H1 (cell line): ENCODE measurements around the gene SUV39H2. TPM values are rescaled to one million over a fixed set of nuclear protein-coding genes. Genes with fewer than 3 reads are reported as not detected.

Experiments used
- CBX5 ChIP-seq: fragments of 300-800, 300-1000 bp; sonication (generic); IDR thresholded peaks from 2 replicates; pipeline ENCODE4 v1.7.1; 2016; ENCODE audit warnings: antibody characterized with exemption, low read length, low read depth
- JUN ChIP-seq: IDR thresholded peaks from 2 replicates; pipeline ENCODE4 v1.6.1; 2011; ENCODE audit warnings: low read depth, mild to moderate bottlenecking, improper control_type of control experiment, low read length
- MAFK ChIP-seq: IDR thresholded peaks from 2 replicates; pipeline ENCODE4 v1.6.1; 2012; ENCODE audit warnings: low read depth, mild to moderate bottlenecking, improper control_type of control experiment, low read length
- PHF8 ChIP-seq: fragments of 200-600 bp; sonication (generic); conservative IDR thresholded peaks from 2 replicates; pipeline ENCODE4 v1.7.1; 2012; ENCODE audit warnings: low read depth, mild to moderate bottlenecking, inconsistent platforms, low read length, moderate library complexity
- polyA plus RNA-seq, 7 experiments: library from polyadenylated mRNA; depleted of rRNA in 3 of 7; stranded (reverse) in 5 of 7; unstranded in 2 of 7; fragments of >200 nt in 5 of 7; fragments of 200-250 nt in 2 of 7; gene quantifications; 1 replicate in 5 of 7; 2 replicates in 1 of 7; 4 replicates in 1 of 7; pipeline versions ENCODE4 v1.2.1 to v1.2.3, GENCODE V29; 2011 to 2013; ENCODE audit warnings: missing spikeins in 2 of 7, mixed read lengths in 2 of 7
- total RNA-seq: library from RNA; stranded (reverse); fragmentation: NEBNext Ultra II Directional; extraction: Animal tissue kit (Norgen Biotek cat#: 25700); gene quantifications from 2 replicates; pipeline ENCODE4 v1.2.1, GENCODE V29; 2021
- TF ChIP-seq, protein P1 (sequence below): fragments of 300-600 bp; sonication (generic); IDR thresholded peaks from 2 replicates; pipeline ENCODE4 v1.7.1; 2012; ENCODE audit warnings: low read length, moderate library complexity, mild to moderate bottlenecking, inconsistent platforms; ENCODE audit not compliant: insufficient replicate concordance
- TF ChIP-seq, protein P2 (sequence below): IDR thresholded peaks from 2 replicates; pipeline ENCODE4 v1.6.1; 2012; ENCODE audit warnings: low read length, inconsistent platforms

The SUV39H2 gene
- total and polyA plus RNA-seq, 2 of the 8 experiments (the other 6 are each of a cell fraction or from before 2014, with no cell fraction given): 19.4 to 62.3 TPM

DNA sequence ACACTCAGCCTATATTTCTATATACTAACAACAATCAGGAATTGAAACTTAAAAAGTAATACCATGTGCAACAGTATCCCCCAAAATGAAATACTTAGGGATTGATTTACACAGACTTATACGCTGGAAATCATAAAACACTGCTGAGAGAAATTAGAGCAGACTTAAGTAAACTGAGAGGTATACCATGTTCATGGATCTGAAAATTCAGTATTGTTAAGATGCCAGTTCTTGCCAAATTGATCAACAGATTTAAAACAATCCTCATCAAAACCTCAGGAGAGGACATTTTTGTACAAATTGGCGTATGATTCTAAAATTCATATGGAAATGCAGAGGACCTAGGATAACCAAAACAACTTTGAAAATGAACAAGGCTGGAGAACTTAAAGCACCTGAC is 37.9 kb downstream of the SUV39H2 start (continued):
- TF ChIP-seq, protein P1, sequence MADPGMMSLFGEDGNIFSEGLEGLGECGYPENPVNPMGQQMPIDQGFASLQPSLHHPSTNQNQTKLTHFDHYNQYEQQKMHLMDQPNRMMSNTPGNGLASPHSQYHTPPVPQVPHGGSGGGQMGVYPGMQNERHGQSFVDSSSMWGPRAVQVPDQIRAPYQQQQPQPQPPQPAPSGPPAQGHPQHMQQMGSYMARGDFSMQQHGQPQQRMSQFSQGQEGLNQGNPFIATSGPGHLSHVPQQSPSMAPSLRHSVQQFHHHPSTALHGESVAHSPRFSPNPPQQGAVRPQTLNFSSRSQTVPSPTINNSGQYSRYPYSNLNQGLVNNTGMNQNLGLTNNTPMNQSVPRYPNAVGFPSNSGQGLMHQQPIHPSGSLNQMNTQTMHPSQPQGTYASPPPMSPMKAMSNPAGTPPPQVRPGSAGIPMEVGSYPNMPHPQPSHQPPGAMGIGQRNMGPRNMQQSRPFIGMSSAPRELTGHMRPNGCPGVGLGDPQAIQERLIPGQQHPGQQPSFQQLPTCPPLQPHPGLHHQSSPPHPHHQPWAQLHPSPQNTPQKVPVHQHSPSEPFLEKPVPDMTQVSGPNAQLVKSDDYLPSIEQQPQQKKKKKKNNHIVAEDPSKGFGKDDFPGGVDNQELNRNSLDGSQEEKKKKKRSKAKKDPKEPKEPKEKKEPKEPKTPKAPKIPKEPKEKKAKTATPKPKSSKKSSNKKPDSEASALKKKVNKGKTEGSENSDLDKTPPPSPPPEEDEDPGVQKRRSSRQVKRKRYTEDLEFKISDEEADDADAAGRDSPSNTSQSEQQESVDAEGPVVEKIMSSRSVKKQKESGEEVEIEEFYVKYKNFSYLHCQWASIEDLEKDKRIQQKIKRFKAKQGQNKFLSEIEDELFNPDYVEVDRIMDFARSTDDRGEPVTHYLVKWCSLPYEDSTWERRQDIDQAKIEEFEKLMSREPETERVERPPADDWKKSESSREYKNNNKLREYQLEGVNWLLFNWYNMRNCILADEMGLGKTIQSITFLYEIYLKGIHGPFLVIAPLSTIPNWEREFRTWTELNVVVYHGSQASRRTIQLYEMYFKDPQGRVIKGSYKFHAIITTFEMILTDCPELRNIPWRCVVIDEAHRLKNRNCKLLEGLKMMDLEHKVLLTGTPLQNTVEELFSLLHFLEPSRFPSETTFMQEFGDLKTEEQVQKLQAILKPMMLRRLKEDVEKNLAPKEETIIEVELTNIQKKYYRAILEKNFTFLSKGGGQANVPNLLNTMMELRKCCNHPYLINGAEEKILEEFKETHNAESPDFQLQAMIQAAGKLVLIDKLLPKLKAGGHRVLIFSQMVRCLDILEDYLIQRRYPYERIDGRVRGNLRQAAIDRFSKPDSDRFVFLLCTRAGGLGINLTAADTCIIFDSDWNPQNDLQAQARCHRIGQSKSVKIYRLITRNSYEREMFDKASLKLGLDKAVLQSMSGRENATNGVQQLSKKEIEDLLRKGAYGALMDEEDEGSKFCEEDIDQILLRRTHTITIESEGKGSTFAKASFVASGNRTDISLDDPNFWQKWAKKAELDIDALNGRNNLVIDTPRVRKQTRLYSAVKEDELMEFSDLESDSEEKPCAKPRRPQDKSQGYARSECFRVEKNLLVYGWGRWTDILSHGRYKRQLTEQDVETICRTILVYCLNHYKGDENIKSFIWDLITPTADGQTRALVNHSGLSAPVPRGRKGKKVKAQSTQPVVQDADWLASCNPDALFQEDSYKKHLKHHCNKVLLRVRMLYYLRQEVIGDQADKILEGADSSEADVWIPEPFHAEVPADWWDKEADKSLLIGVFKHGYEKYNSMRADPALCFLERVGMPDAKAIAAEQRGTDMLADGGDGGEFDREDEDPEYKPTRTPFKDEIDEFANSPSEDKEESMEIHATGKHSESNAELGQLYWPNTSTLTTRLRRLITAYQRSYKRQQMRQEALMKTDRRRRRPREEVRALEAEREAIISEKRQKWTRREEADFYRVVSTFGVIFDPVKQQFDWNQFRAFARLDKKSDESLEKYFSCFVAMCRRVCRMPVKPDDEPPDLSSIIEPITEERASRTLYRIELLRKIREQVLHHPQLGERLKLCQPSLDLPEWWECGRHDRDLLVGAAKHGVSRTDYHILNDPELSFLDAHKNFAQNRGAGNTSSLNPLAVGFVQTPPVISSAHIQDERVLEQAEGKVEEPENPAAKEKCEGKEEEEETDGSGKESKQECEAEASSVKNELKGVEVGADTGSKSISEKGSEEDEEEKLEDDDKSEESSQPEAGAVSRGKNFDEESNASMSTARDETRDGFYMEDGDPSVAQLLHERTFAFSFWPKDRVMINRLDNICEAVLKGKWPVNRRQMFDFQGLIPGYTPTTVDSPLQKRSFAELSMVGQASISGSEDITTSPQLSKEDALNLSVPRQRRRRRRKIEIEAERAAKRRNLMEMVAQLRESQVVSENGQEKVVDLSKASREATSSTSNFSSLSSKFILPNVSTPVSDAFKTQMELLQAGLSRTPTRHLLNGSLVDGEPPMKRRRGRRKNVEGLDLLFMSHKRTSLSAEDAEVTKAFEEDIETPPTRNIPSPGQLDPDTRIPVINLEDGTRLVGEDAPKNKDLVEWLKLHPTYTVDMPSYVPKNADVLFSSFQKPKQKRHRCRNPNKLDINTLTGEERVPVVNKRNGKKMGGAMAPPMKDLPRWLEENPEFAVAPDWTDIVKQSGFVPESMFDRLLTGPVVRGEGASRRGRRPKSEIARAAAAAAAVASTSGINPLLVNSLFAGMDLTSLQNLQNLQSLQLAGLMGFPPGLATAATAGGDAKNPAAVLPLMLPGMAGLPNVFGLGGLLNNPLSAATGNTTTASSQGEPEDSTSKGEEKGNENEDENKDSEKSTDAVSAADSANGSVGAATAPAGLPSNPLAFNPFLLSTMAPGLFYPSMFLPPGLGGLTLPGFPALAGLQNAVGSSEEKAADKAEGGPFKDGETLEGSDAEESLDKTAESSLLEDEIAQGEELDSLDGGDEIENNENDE: no peak
- TF ChIP-seq CBX5 (no peak), JUN (no peak), MAFK (no peak), PHF8 (no peak)
- TF ChIP-seq, protein P2, sequence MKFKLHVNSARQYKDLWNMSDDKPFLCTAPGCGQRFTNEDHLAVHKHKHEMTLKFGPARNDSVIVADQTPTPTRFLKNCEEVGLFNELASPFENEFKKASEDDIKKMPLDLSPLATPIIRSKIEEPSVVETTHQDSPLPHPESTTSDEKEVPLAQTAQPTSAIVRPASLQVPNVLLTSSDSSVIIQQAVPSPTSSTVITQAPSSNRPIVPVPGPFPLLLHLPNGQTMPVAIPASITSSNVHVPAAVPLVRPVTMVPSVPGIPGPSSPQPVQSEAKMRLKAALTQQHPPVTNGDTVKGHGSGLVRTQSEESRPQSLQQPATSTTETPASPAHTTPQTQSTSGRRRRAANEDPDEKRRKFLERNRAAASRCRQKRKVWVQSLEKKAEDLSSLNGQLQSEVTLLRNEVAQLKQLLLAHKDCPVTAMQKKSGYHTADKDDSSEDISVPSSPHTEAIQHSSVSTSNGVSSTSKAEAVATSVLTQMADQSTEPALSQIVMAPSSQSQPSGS: no peak
